Measurements from ENCODE around the gene ZYX. TPM values are rescaled to one million over a fixed set of nuclear protein-coding genes. Genes with fewer than 3 reads are reported as not detected.
A peak's percentile ranks its signal among the peaks of the same experiment; 100 is the strongest.

Gene ZYX
- total RNA-seq, 6 experiments from 2014 or later: 491 to 576 (median 546) TPM

- H3K36me3 Mint-ChIP-seq (ENCODE audit: low read depth): no peaks in the 10 kb centered on the region
- TF ChIP-seq CTCF (IDR thresholded peaks at IDR 0.05): no peak
- H3K4me3 Mint-ChIP-seq: peak overlapping the region; percentile 42
- peaks cover 54% of the 10 kb centered on the region for H3K27me3 Mint-ChIP-seq (ENCODE audit: insufficient read depth)
- H3K4me1 Mint-ChIP-seq (ENCODE audit: low read depth): peaks cover 6% of the 10 kb centered on the region
- H3K27ac Mint-ChIP-seq: no peak overlapping the region
- DNase-seq: no peak
- no peaks in the 10 kb centered on the region for H3K9me3 Mint-ChIP-seq
These were observed 17.9 kb upstream of the ZYX start for GRCh38 chr7:143363016-143363937.

GRCh38 chr7:143367972-143368371 lies 13.2 kb upstream of the ZYX start:
- no peak overlapping the region for H3K27ac Mint-ChIP-seq
- no peaks in the 10 kb centered on the region for H3K36me3 Mint-ChIP-seq (ENCODE audit: low read depth)
- peak; percentile 41 for DNase-seq
- H3K4me3 Mint-ChIP-seq: no peak overlapping the region
- no peaks in the 10 kb centered on the region for H3K9me3 Mint-ChIP-seq
- peaks cover 26% of the 10 kb centered on the region for H3K4me1 Mint-ChIP-seq (ENCODE audit: low read depth)
- H3K27me3 Mint-ChIP-seq (ENCODE audit: insufficient read depth): peaks cover 32% of the 10 kb centered on the region
- no peak for TF ChIP-seq CTCF (IDR thresholded peaks at IDR 0.05)

- H3K4me1 Mint-ChIP-seq (ENCODE audit: low read depth): peaks cover 26% of the 10 kb centered on the region
- H3K4me3 Mint-ChIP-seq: no peak overlapping the region
- H3K27me3 Mint-ChIP-seq (ENCODE audit: insufficient read depth): peaks cover 28% of the 10 kb centered on the region
- no peaks in the 10 kb centered on the region for H3K36me3 Mint-ChIP-seq (ENCODE audit: low read depth)
- DNase-seq: no peak
- no peaks in the 10 kb centered on the region for H3K9me3 Mint-ChIP-seq
- no peak for TF ChIP-seq CTCF (IDR thresholded peaks at IDR 0.05)
- H3K27ac Mint-ChIP-seq: no peak overlapping the region
These were observed 12.8 kb upstream of the ZYX start for GRCh38 chr7:143368387-143368786.

- H3K4me3 Mint-ChIP-seq: no peak overlapping the region
- H3K27me3 Mint-ChIP-seq (ENCODE audit: insufficient read depth): peaks cover 15% of the 10 kb centered on the region
- H3K9me3 Mint-ChIP-seq: no peaks in the 10 kb centered on the region
- no peak overlapping the region for H3K27ac Mint-ChIP-seq
- H3K4me1 Mint-ChIP-seq (ENCODE audit: low read depth): peaks cover 32% of the 10 kb centered on the region
- no peak for DNase-seq
- no peak for TF ChIP-seq CTCF (IDR thresholded peaks at IDR 0.05)
- H3K36me3 Mint-ChIP-seq (ENCODE audit: low read depth): no peaks in the 10 kb centered on the region
These were observed 11.2 kb upstream of the ZYX start for GRCh38 chr7:143369678-143370651.

DNA sequence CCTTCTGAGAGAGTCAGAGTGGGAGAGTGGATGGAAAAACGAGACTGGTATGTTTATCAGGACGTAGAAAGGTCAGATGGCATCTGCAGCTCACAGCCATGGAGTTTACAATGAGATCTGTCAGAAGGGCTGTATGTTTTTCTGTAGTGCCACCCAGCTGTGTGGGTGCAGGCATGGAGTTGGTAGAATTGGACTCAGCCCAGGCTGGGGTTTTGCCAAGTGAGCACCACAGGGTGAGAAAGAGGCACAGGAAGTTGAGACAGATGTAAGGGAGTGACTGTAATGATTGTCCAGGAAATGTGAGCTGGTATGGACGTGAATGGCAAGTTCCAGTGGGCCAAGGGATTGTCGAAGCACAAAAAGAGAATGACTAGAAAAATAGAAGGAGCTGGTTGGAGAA lies 9.1 kb upstream of the ZYX start:
- peaks cover 4% of the 10 kb centered on the region for H3K27me3 Mint-ChIP-seq (ENCODE audit: insufficient read depth)
- 0 out of 2 replicates have a peak, but pooled peaks cover 1% of the 10 kb centered on the region for H3K36me3 Mint-ChIP-seq (ENCODE audit: low read depth)
- peaks cover 50% of the 10 kb centered on the region for H3K4me1 Mint-ChIP-seq (ENCODE audit: low read depth)
- H3K9me3 Mint-ChIP-seq: no peaks in the 10 kb centered on the region
- no peak for TF ChIP-seq CTCF (IDR thresholded peaks at IDR 0.05)
- no peak for DNase-seq
- H3K27ac Mint-ChIP-seq: no peak overlapping the region
- no peak overlapping the region for H3K4me3 Mint-ChIP-seq
